Measurements from ENCODE around the gene UNKL. TPM values are rescaled to one million over a fixed set of nuclear protein-coding genes. Genes with fewer than 3 reads are reported as not detected.

Gene UNKL
- total RNA-seq, 2 donors from 2014 or later = 63.0 to 64.8 TPM

DNA sequence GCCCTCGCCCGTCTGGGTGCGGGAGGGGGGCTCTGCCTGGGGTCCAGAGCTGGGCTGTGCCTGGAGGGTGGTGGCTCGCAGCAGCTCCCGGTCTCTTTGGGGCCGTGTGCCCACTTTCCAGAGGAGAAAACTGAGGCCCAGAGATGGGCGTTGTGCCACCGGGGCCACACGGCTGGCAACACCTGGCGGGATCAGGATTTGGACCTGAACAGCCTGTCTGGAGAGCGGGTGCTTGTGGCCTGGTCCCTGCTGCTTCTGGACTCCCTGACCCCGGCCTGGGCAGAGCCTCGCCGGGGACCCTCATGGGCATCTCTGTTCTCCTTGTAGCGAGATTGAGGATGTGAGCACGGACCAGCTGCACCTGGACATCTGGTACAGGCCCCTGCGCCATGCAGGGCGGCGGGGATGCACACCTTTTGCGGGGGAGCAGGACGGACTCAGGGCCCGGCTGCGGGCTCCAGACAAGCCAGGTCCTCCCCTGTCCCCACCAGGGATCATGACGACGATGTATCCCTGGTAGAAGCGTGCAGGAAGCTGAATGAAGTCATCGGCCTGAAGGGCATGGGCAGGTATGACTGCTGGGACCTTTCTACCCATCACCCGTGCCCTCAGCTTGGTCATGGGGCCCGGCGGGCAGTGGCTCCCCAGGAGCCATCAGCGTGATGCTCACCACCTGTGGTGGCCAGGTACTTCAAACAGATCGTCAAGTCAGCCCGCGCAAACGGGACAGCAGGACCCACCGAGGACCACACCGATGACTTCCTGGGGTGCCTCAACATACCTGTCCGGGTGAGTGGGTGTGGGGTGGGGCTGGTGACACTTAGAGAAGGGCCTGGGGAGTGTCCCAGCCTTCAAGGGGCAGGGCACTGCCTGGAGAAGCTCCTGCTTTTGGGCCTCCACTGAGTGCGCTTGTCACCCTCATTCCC is 72.7 kb downstream of the UNKL start:
- ATAC-seq (no peak), DNase-seq (no peak)
- Mint-ChIP-seq H3K36me3 (ENCODE audit: low read depth) (no peaks in the 10 kb centered on the region), H3K27me3 (no peaks in the 10 kb centered on the region), H3K4me1 (peaks cover 15% of the 10 kb centered on the region), H3K4me3 (peak overlapping the region; percentile 87), H3K27ac (no peak overlapping the region)
- no peaks in the 10 kb centered on the region for H3K9me3 ChIP-seq (ENCODE audit: control insufficient read depth, low read length, poor library complexity, severe bottlenecking)

DNA sequence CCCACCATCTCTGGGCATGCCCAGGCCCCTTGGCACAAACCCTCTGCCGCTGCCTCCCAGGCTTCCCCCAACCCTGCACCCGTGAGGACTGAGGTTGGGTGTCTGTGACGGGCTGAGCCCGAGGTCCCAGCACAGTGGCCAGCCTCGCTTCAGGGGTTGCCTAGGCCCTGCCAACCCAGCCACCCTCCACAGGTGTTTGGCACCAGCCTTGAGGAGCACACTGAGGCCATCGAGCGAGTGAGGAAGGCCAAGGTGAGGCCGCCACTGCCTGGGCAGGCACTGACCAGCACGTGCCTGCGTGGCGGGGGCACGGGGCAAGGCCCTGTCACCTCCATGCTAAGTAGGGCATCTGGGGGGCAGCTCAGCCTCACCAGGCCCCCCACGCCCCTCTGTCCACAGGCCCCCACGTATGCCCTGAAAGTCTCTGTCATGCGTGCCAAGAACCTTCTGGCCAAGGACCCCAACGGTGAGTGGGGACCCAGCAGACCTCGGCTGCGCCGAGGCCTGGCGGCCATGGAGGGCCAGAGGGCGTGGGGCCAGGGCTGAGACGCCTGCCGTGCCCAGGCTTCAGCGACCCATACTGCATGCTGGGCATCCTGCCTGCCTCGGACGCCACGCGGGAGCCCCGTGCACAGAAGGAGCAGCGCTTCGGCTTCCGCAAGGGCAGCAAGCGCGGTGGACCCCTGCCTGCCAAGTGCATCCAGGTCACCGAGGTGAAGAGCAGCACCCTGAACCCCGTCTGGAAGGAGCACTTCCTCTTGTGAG is 73.6 kb downstream of the UNKL start:
- H3K4me3 Mint-ChIP-seq = no peak overlapping the region
- no peaks in the 10 kb centered on the region for H3K27me3 Mint-ChIP-seq
- no peaks in the 10 kb centered on the region for H3K9me3 ChIP-seq (ENCODE audit: control insufficient read depth, low read length, poor library complexity, severe bottlenecking)
- no peaks in the 10 kb centered on the region for H3K36me3 Mint-ChIP-seq (ENCODE audit: low read depth)
- H3K27ac Mint-ChIP-seq = no peak overlapping the region
- ATAC-seq (no peak), DNase-seq (no peak)
- peaks cover 15% of the 10 kb centered on the region for H3K4me1 Mint-ChIP-seq

DNA sequence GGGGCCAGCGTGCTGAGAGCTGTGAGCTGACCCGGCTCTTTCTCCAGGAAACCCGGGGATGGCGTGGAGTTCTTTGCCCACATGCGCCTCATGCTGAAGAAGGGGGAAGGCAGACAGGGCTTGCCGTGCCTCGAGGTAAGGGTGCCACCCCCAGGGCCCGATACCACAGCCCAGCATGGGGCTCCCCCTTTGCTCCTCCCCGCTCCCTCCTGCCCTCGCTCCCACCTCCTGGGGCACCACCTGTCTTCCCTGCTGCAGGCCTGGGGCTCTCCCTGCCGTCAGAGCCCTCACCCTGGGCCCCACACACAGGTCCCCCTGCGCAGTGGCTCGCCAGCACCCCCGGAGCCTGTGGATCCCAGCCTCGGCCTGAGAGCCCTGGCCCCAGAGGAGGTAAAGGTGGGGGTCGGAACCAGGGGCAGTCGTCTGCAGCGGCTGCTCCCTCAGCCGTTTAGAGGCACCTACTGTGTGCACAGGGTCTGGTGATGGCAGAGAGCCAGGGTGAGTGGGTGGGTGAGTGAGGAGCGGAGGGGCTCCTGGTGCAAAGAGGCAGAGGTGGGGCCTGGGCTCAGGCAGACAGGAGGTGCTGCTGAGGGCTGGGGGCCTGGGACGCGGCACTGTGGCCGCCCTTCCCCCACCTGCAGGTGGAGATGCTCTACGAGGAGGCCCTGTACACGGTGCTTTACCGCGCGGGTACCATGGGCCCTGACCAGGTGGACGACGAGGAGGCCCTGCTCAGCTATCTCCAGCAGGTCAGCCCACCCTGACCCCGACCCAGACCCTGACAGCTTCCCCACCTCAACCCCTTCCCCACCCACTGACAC is 75.4 kb downstream of the UNKL start:
- Mint-ChIP-seq H3K36me3 (ENCODE audit: low read depth) (no peaks in the 10 kb centered on the region), H3K4me1 (peaks cover 15% of the 10 kb centered on the region), H3K4me3 (no peak overlapping the region), H3K27ac (no peak overlapping the region), H3K27me3 (no peaks in the 10 kb centered on the region)
- ATAC-seq (no peak), DNase-seq (no peak)
- no peaks in the 10 kb centered on the region for H3K9me3 ChIP-seq (ENCODE audit: control insufficient read depth, low read length, poor library complexity, severe bottlenecking)

DNA sequence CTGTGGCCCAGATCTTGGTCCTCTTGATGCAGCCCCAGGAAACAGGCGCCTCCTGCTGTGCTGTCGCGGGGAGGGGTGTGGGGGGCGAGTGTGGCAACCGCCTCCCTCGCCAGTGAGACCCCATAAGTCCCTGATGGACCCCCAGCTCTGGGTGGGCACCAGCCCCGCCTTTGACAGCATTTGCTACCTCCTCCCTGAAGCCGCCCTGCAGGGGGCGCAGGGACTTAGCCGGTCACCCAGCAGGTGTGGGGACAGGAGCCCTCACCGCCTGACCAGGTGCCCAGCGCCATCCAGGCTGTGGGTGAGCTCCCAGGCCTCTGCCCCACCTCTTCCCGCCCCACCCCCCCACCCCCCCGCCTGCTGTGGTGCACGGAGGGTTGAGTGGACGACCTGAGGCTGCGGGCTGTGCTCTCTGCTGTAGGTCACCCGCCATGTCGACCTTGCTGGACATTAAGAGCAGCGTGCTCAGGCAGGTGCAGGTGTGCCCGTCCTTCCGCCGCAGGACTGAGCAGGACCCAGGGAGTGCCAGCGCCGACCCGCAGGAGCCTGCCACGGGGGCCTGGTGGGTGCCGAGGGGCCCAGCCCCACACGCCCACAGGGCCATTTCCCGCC is 76.3 kb downstream of the UNKL start:
- no peak for ATAC-seq
- Mint-ChIP-seq H3K27ac (no peak overlapping the region), H3K4me1 (peaks cover 12% of the 10 kb centered on the region), H3K27me3 (no peaks in the 10 kb centered on the region), H3K36me3 (ENCODE audit: low read depth) (no peaks in the 10 kb centered on the region), H3K4me3 (no peak overlapping the region)
- DNase-seq = no peak
- H3K9me3 ChIP-seq (ENCODE audit: control insufficient read depth, low read length, poor library complexity, severe bottlenecking) = no peaks in the 10 kb centered on the region

DNA sequence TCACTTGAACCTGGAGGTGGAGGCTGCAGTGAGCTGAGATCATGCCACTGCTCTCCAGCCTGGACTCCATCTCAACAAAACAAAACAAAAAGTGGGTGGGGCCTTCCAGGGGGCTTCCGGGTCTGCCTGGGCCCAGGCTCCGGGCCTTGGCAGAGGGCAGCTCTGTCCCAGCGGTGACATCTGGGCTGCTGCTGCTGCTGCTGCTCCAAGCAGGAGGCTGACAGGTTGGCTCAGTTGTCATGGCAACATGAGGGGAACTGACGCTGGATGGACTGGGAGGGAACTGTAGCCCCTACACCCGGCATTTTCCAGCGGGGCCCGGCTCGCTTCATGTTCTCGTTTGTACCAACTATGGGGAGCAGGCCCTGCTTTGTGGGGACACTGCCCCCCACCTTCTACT is 77.0 kb downstream of the UNKL start:
- Mint-ChIP-seq H3K4me3 (no peak overlapping the region), H3K36me3 (ENCODE audit: low read depth) (no peaks in the 10 kb centered on the region), H3K27ac (no peak overlapping the region), H3K4me1 (peaks cover 10% of the 10 kb centered on the region), H3K27me3 (peaks cover 3% of the 10 kb centered on the region)
- ATAC-seq (no peak), DNase-seq (no peak)
- H3K9me3 ChIP-seq (ENCODE audit: control insufficient read depth, low read length, poor library complexity, severe bottlenecking) = no peaks in the 10 kb centered on the region

DNA sequence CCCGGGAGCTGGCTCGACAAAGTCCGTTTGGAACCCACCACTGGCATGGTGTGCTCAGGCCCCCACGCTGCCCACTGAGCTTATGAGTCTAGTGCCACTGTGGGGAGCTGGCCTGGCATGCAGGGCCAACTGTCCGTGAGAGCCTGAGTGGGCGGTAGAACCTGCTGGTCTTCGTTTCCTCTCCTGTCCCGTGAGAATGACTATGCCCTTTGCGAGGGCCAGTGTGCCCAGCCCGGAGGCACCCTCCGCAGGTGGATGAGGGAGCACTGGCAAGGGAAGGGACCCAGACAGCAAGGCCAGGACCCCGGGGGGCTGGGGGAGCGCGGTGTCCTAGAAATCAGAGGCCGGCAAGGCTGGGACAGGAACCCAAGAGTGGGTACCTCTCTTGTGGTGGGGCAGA is 77.9 kb downstream of the UNKL start:
- ATAC-seq (no peak), DNase-seq (no peak)
- Mint-ChIP-seq H3K36me3 (ENCODE audit: low read depth) (no peaks in the 10 kb centered on the region), H3K4me1 (peaks cover 11% of the 10 kb centered on the region), H3K4me3 (no peak overlapping the region), H3K27me3 (peaks cover 6% of the 10 kb centered on the region), H3K27ac (no peak overlapping the region)
- no peaks in the 10 kb centered on the region for H3K9me3 ChIP-seq (ENCODE audit: control insufficient read depth, low read length, poor library complexity, severe bottlenecking)

DNA sequence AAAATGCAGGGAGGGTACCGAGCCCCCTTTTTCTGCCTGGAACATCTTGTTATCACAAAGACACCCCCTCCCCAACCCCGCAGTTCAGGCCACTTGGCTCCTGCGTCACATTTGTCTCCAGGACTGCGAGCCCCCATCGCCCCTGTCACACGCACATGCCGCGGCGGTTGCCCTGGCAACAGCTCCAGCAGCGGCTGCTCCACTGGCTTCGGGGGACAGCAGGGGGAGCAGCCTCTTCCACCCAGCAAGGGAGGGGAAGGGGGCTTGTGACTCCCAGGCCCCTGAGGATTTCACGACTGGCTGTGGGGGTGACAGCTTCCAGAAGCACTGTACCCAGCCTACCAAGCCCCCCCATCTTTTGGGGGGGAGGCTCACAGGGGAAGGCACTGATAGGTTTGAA is 78.5 kb downstream of the UNKL start:
- Mint-ChIP-seq H3K27me3 (peaks cover 6% of the 10 kb centered on the region), H3K36me3 (ENCODE audit: low read depth) (no peaks in the 10 kb centered on the region), H3K4me1 (peaks cover 13% of the 10 kb centered on the region), H3K27ac (no peak overlapping the region), H3K4me3 (no peak overlapping the region)
- H3K9me3 ChIP-seq (ENCODE audit: control insufficient read depth, low read length, poor library complexity, severe bottlenecking) = no peaks in the 10 kb centered on the region
- ATAC-seq (no peak), DNase-seq (no peak)

DNA sequence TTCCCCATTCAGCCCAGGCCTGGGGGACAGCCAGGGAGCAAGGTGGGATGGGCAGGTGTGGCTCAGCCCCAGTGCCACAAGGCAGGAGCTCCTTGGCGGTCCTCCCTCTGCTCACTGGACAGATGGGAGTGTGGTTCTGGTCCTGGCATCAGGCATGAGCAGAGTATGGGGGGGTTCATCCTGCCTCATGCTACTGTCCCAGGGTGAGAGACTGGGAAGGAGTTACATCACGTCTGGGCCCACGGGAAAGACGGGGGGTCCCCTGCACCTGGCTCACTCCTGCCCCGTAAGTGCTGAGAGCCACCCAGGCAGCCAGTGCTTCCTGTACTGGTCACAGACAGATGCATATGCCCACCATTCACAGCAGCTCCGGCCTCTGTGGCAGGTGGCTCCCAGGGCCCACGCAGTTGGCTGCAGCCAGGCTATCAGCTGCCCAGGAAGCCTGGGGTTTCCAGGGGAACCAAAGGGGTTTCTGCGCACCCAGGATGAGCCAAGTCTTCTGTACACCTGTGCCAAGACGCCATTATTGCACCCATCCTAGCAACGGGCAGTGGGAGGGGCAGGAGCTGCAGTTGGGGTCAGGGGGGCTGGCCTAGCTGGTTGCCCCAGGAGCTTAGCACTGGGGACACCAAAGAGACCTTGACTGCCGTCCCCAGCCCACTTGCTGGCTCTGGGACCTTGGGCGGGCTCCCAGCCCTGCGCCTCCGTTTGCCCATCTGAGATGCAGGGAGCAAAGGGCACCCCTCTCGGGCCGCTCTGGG is 79.1 kb downstream of the UNKL start:
- no peak overlapping the region for H3K27ac Mint-ChIP-seq
- ATAC-seq (no peak), DNase-seq (no peak)
- H3K4me1 Mint-ChIP-seq = peaks cover 13% of the 10 kb centered on the region
- H3K9me3 ChIP-seq (ENCODE audit: control insufficient read depth, low read length, poor library complexity, severe bottlenecking) = no peaks in the 10 kb centered on the region
- no peaks in the 10 kb centered on the region for H3K36me3 Mint-ChIP-seq (ENCODE audit: low read depth)
- H3K27me3 Mint-ChIP-seq = peaks cover 6% of the 10 kb centered on the region
- peak overlapping the region; percentile 58 for H3K4me3 Mint-ChIP-seq

DNA sequence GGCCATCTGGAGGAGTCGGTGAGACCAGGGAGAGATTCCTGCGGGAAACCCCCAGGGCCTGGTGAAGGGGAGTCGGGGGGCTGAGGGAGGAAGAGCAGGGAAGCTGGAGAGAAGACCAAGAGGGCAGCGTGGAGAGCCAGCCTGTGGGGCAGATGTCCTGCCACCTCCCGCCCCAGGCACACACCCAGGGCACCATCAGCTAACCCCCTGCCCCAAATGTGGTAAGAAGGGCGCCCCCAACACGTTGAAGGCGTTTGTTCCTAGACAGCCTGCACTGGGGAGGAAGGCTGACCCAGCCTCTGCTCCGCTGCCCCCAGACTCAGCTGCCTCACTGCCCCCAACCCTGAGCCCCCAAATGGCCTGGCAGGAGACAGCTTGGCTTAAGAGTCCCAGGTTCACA is 79.8 kb downstream of the UNKL start:
- no peak for ATAC-seq
- peaks cover 13% of the 10 kb centered on the region for H3K4me1 Mint-ChIP-seq
- peaks cover 6% of the 10 kb centered on the region for H3K27me3 Mint-ChIP-seq
- H3K9me3 ChIP-seq (ENCODE audit: control insufficient read depth, low read length, poor library complexity, severe bottlenecking) = no peaks in the 10 kb centered on the region
- H3K27ac Mint-ChIP-seq = no peak overlapping the region
- H3K4me3 Mint-ChIP-seq = peak overlapping the region; percentile 58
- no peaks in the 10 kb centered on the region for H3K36me3 Mint-ChIP-seq (ENCODE audit: low read depth)
- DNase-seq = no peak

DNA sequence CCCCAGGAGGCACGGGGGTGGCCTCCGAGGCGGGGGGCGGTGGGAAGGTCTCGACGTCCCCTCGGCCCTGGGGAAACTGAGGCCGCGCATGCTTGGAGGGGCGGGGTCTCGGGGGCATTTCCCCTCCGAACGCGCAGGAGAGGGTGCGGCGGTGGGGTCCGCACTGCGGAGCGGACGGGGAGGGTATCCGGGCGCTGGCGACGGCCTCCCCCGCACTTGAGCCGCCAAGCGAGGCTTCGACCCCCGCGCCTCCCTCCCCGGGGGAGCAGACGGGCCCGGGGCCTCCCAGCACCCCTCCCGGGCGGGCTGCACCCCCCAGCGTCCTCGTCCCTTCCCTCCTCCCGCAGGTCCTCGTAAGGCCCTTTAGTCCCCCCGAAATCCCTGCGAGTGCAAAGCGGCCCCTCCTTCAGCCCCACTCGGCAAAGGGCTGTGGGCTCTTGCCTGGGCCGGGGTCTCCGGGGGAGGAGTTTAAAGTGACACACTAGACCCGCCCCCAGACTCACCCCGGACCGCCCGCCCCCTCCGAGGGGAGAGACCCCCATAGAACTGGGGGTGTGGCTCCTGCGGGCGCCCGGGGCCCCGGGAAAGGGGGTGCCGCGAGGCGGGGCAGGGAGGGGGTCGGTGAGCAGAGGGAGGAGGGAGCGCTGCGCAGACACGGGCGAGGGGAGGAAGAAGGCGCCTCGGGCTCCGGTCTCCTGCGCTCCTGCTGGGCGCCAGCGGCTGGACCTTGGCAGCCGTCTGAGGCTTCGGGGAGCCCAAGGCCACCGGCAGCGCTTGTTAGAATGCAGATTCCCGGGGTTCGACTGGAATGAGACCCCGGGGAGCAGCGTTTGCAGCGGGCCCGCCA is 80.4 kb downstream of the UNKL start:
- DNase-seq (no peak), ATAC-seq (no peak)
- no peaks in the 10 kb centered on the region for H3K9me3 ChIP-seq (ENCODE audit: control insufficient read depth, low read length, poor library complexity, severe bottlenecking)
- H3K27ac Mint-ChIP-seq = no peak overlapping the region
- H3K4me1 Mint-ChIP-seq = peaks cover 13% of the 10 kb centered on the region
- H3K36me3 Mint-ChIP-seq (ENCODE audit: low read depth) = no peaks in the 10 kb centered on the region
- peak overlapping the region; percentile 58 for H3K4me3 Mint-ChIP-seq
- H3K27me3 Mint-ChIP-seq = peaks cover 6% of the 10 kb centered on the region

DNA sequence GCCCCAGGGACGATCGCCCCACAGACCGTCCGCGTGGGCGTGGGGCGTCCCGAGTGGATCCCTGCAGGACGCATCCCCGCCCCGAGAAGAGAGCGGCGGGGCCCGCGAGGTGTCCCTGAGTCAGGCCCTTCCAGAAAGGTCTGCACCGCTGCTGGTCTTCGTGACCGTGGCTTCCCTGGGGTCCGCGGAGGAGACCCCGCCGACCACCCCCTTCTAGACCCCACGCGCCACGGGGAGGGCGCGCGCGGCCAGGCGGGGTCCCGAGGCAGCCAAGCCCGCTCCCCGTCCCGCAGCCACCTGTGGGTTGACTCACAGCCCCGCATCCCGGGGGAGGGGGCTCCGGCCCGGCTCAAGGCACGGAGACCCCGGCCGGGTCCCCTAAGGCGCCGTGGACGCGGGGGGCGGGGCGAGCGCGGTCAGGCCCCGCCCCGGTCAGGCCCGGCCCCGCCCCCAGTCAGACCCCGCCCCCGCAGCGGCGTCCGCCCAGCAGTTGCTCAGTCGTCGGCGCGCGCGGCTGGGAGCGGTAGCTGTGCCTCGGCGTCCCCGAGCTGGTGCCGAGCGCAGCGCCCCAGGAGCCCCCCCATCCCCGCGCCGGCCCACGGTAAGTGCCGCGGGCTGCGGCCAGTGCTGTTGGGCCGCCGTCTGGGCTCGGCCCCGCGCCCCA is 81.2 kb downstream of the UNKL start, which contains the start of gene BAIAP3:
TSS of gene BAIAP3 (plus strand) at position 497 of the 664 bp plus-strand sequence. CDS start 4,905 bp downstream, outside the sequence.
- H3K27ac Mint-ChIP-seq = peak within 1 kb of the TSS; percentile 76
- H3K4me1 Mint-ChIP-seq = peaks cover 13% of the 10 kb centered on the region
- no peaks in the 10 kb centered on the region for H3K36me3 Mint-ChIP-seq (ENCODE audit: low read depth)
- H3K27me3 Mint-ChIP-seq = peaks cover 6% of the 10 kb centered on the region
- peak; percentile 46 to 57 (median 47) for DNase-seq
- no peaks in the 10 kb centered on the region for H3K9me3 ChIP-seq (ENCODE audit: control insufficient read depth, low read length, poor library complexity, severe bottlenecking)
- peak; percentile 72 for ATAC-seq
- H3K4me3 Mint-ChIP-seq = peak within 1 kb of the TSS; percentile 88
